Panc1 (cell line): Measurements from ENCODE around the gene CYP39A1. TPM values are rescaled to one million over a fixed set of nuclear protein-coding genes. Genes with fewer than 3 reads are reported as not detected.

Source experiments
- ATAC-seq: fragments of 200-7000 bp; cut with Tn5 transposase; 2 replicates; pipeline ENCODE4 v1.9.1; 2020; ENCODE audit warnings: mild to moderate bottlenecking, moderate library complexity
- BruUV-seq: library from RNA; stranded (reverse); fragments of 400-500 nt; replicated peaks from 2 replicates; lab custom pipeline; 2021; lab: Mats Ljungman, UMichigan
- CTCF ChIA-PET: fragments of 300-600 bp; sonication (Branson Sonifier 250); formaldehyde crosslinking; loops from one replicate; lab custom pipeline; 2022; ENCODE audit warnings: antibody characterized with exemption; lab: Charles Lee
- POLR2A ChIA-PET: fragments of 300-600 bp; sonication (Branson Sonifier 250); formaldehyde crosslinking; loops from one replicate; lab custom pipeline; 2022; ENCODE audit warnings: antibody characterized with exemption; lab: Charles Lee
- DNase-seq: peaks from one replicate; pipeline ENCODE4 v3.0.0-alpha.2; 2010; ENCODE audit warnings: low read depth, low spot score
- H3K27ac ChIP-seq: 2 replicates; pipeline ENCODE4 v1.5.1; 2011; ENCODE audit warnings: mild to moderate bottlenecking, low read length, inconsistent platforms
- H3K27me3 ChIP-seq: fragments of 200-500 bp; sonication (Bioruptor generic); 2 replicates; pipeline ENCODE4 v1.6.0; 2014; ENCODE audit warnings: low read length, inconsistent platforms; ENCODE audit not compliant: control insufficient read depth, insufficient read depth
- H3K36me3 ChIP-seq: fragments of 200-500 bp; sonication (Bioruptor generic); 2 replicates; pipeline ENCODE4 v1.5.1; 2014; ENCODE audit warnings: inconsistent platforms, mild to moderate bottlenecking, low read length, moderate library complexity; ENCODE audit not compliant: control insufficient read depth, insufficient read depth
- H3K4me1 ChIP-seq: 2 replicates; pipeline ENCODE4 v1.5.1; 2011; ENCODE audit warnings: inconsistent platforms, mild to moderate bottlenecking, low read length, moderate library complexity; ENCODE audit not compliant: control insufficient read depth, insufficient read depth
- H3K4me3 ChIP-seq, 2 experiments: 2 replicates each; pipeline ENCODE4 v1.5.1; 2011 to 2012; ENCODE audit warnings: low read depth in 2 of 2, low read length in 2 of 2, mild to moderate bottlenecking in 2 of 2, inconsistent platforms in 1 of 2, moderate library complexity in 1 of 2
- H3K9me3 ChIP-seq: fragments of 200-500 bp; sonication (Bioruptor generic); 2 replicates; pipeline ENCODE4 v1.5.1; 2014; ENCODE audit warnings: low read depth, mild to moderate bottlenecking, inconsistent platforms, low read length, moderate library complexity; ENCODE audit not compliant: control insufficient read depth, insufficient read depth
- CTCF ChIP-seq: fragments of 450-650 bp; IDR thresholded peaks from 2 replicates; pipeline ENCODE4 v1.5.1; 2017; ENCODE audit warnings: mild to moderate bottlenecking
- POLR2AphosphoS5 ChIP-seq: IDR thresholded peaks from 2 replicates; pipeline ENCODE4 v1.6.1; 2012; ENCODE audit warnings: mild to moderate bottlenecking, low read depth, low read length, moderate library complexity
- REST ChIP-seq, 2 experiments: IDR thresholded peaks; 2 replicates each; pipeline ENCODE4 v1.6.1; 2011 to 2012; ENCODE audit warnings: low read depth in 2 of 2, control low read depth in 1 of 2, low read length in 1 of 2, mild to moderate bottlenecking in 1 of 2, moderate library complexity in 1 of 2; ENCODE audit not compliant: insufficient read depth in 1 of 2
- SIN3A ChIP-seq: IDR thresholded peaks from 2 replicates; pipeline ENCODE4 v1.6.1; 2012; ENCODE audit warnings: low read depth, mild to moderate bottlenecking, low read length, moderate library complexity, borderline replicate concordance; ENCODE audit not compliant: insufficient read depth
- TCF7L2 ChIP-seq: IDR thresholded peaks from 2 replicates; pipeline ENCODE4 v1.6.1; 2011; ENCODE audit warnings: mild to moderate bottlenecking, low read depth, low read length, inconsistent platforms
- in situ Hi-C: cut with HindIII; loops from 2 replicates; pipeline ENCODE4 v1.10.0; 2016; ENCODE audit warnings: low sequenced_read_pairs, low pct_unique_long_range_greater_than_20kb
- intact Hi-C: fragments of 100-400 bp; cut with micrococcal nuclease; formaldehyde crosslinking; loops from one replicate; pipeline ENCODE4 v1.10.0; 2022; ENCODE audit not compliant: unreplicated experiment
- total RNA-seq: library from RNA; stranded (reverse); gene quantifications from one replicate; pipeline ENCODE4 v1.2.1, GENCODE V29; 2021; ENCODE audit not compliant: unreplicated experiment

Gene CYP39A1
- total RNA-seq, 1 experiment from 2014 or later, result 0.72 TPM

- TF ChIP-seq REST (IDR thresholded peaks at IDR 0.05; ENCODE audit: insufficient read depth in 1 of 2, low read depth in 2 of 2, low read length in 1 of 2), result no peak
- TF ChIP-seq POLR2AphosphoS5, result no peak
- TF ChIP-seq TCF7L2, result no peak
- no peak for TF ChIP-seq CTCF
- no peak overlapping the region for H3K27ac ChIP-seq
- CTCF ChIA-PET, result no interaction called here
- intact Hi-C loops, result no loop called here
- no peaks in the 10 kb centered on the region for H3K9me3 ChIP-seq
- in situ Hi-C loops, result no loop called here
- DNase-seq (no peak), ATAC-seq (no peak)
- no peaks in the 10 kb centered on the region for H3K4me1 ChIP-seq
- no peak overlapping the region for H3K4me3 ChIP-seq
- BruUV-seq, result no TSS peak
- no peaks in the 10 kb centered on the region; the same call in 1 of the 2 replicates for H3K27me3 ChIP-seq
- POLR2A ChIA-PET, result no interaction called here
- no peaks in the 10 kb centered on the region for H3K36me3 ChIP-seq
Measured at GRCh38 chr6:46501136-46502089, 151.2 kb downstream of the CYP39A1 start.

GRCh38 chr6:46500382-46500781 is 152.2 kb downstream of the CYP39A1 start:
- DNase-seq, result no peak
- no peak overlapping the region for H3K27ac ChIP-seq
- H3K27me3 ChIP-seq, result no peaks in the 10 kb centered on the region; the same call in 1 of the 2 replicates
- H3K36me3 ChIP-seq, result no peaks in the 10 kb centered on the region
- H3K4me1 ChIP-seq, result no peaks in the 10 kb centered on the region
- BruUV-seq, result no TSS peak
- TF ChIP-seq POLR2AphosphoS5 (no peak), SIN3A (no peak), REST (IDR thresholded peaks at IDR 0.05; ENCODE audit: insufficient read depth in 1 of 2, low read depth in 2 of 2, low read length in 1 of 2) (no peak), TCF7L2 (no peak), CTCF (no peak)
- in situ Hi-C loops (no loop called here), intact Hi-C loops (no loop called here)
- no peaks in the 10 kb centered on the region for H3K9me3 ChIP-seq
- ATAC-seq, result no peak
- POLR2A ChIA-PET, result no interaction called here
- no peak overlapping the region for H3K4me3 ChIP-seq
- CTCF ChIA-PET, result interaction anchor here (0.7 kb wide), 1 partner anchor 751 kb away, joined by 14 read pairs; no protein-coding TSS in a partner anchor
